ENCODE data around the gene KCNH4.

Gene KCNH4

GRCh38 chr17:42221886-42222745, 41.2 kb upstream of the KCNH4 start:
- Histone ChIP-seq H3K4me1 (ENCODE audit: control insufficient read depth, insufficient read depth, low read length) (no peaks in the 10 kb centered on the region; the same call in 1 of the 2 replicates), H3K27ac (ENCODE audit: extremely low read depth, low read depth, low read length) (no peak overlapping the region), H3K36me3 (ENCODE audit: control insufficient read depth in 2 of 2, insufficient read depth in 1 of 2, low read length in 2 of 2) (peaks cover 18 to 38% of the 10 kb centered on the region in 2 experiments), H3K9me3 (ENCODE audit: control insufficient read depth, insufficient read depth, low read depth, low read length) (no peaks in the 10 kb centered on the region), H3K4me3 (ENCODE audit: low read depth, low read length) (no peak overlapping the region)
- ChIA-PET POLR2A (interaction anchor here (0.6 to 1.4 kb wide), 5 partner anchors 9 to 55 kb away, joined by 3 to 8 read pairs (median 4); partner anchors contain the start of gene STAT5B), CTCF (interaction anchor here (0.6 to 3.6 kb wide), 65 partner anchors 9 to 1721 kb away, joined by 3 to 27 read pairs (median 5); partner anchors contain the start of genes CAVIN1, GHDC, HCRT and NKIRAS2)
- TF ChIP-seq ZNF624 (tag by site-specific recombination; IDR thresholded peaks at IDR 0.05) (no peak), ZSCAN4 (tag by site-specific recombination; IDR thresholded peaks at IDR 0.05) (peak; percentile 100), ZNF654 (tag by site-specific recombination; IDR thresholded peaks at IDR 0.05; ENCODE audit: low read depth) (peak; percentile 65), ZNF660 (tag by site-specific recombination; IDR thresholded peaks at IDR 0.05) (no peak), SALL2 (tag by site-specific recombination; IDR thresholded peaks at IDR 0.05; ENCODE audit: borderline replicate concordance) (peak; percentile 61; the same call in 1 of the 2 replicates), ZNF530 (tag by site-specific recombination; IDR thresholded peaks at IDR 0.05; ENCODE audit: low read depth) (no peak), CTCF (tag by site-specific recombination; IDR thresholded peaks at IDR 0.05) (peak; percentile 28; the same call in 1 of the 2 replicates), ZNF555 (tag by site-specific recombination; conservative IDR thresholded peaks at IDR 0.05) (no peak), ZNF169 (tag by site-specific recombination; IDR thresholded peaks at IDR 0.05) (0 out of 2 replicates have a peak, but pooled peaks have one; percentile 41), ZNF777 (tag by site-specific recombination; IDR thresholded peaks at IDR 0.05; ENCODE audit: borderline replicate concordance) (peak; percentile 36; the same call in 1 of the 2 replicates), ZSCAN16 (tag by site-specific recombination; IDR thresholded peaks at IDR 0.05) (no peak), GLI2 (tag by site-specific recombination; IDR thresholded peaks at IDR 0.05; ENCODE audit: borderline replicate concordance, low read depth) (no peak), ZNF311 (tag by site-specific recombination; IDR thresholded peaks at IDR 0.05; ENCODE audit: borderline replicate concordance) (0 out of 2 replicates have a peak, but pooled peaks have one; percentile 48), MYNN (tag by site-specific recombination; IDR thresholded peaks at IDR 0.05; ENCODE audit: borderline replicate concordance) (peak; percentile 43; the same call in 1 of the 2 replicates), ZNF175 (tag by site-specific recombination; IDR thresholded peaks at IDR 0.05) (peak; percentile 46; the same call in 1 of the 2 replicates), ZNF48 (tag by site-specific recombination; IDR thresholded peaks at IDR 0.05) (no peak), ZNF529 (tag by site-specific recombination; IDR thresholded peaks at IDR 0.05; ENCODE audit: insufficient replicate concordance) (no peak), ZNF266 (tag by site-specific recombination; IDR thresholded peaks at IDR 0.05; ENCODE audit: low read depth) (peak; percentile 56; the same call in 1 of the 2 replicates), ZNF157 (tag by site-specific recombination; IDR thresholded peaks at IDR 0.05) (peak; percentile 52), ZNF488 (tag by site-specific recombination; IDR thresholded peaks at IDR 0.05) (0 out of 2 replicates have a peak, but pooled peaks have one; percentile 75), ZNF239 (tag by site-specific recombination; IDR thresholded peaks at IDR 0.05) (peak; percentile 69; the same call in 1 of the 2 replicates), ZNF621 (tag by site-specific recombination; IDR thresholded peaks at IDR 0.05) (0 out of 2 replicates have a peak, but pooled peaks have one; percentile 69), ZNF155 (tag by site-specific recombination; IDR thresholded peaks at IDR 0.05) (0 out of 2 replicates have a peak, but pooled peaks have one; percentile 67)
- TF ChIP-seq, protein P1, sequence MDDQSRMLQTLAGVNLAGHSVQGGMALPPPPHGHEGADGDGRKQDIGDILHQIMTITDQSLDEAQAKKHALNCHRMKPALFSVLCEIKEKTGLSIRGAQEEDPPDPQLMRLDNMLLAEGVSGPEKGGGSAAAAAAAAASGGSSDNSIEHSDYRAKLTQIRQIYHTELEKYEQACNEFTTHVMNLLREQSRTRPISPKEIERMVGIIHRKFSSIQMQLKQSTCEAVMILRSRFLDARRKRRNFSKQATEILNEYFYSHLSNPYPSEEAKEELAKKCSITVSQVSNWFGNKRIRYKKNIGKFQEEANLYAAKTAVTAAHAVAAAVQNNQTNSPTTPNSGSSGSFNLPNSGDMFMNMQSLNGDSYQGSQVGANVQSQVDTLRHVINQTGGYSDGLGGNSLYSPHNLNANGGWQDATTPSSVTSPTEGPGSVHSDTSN (CRISPR knock-in tag; IDR thresholded peaks at IDR 0.05) = no peak
- TF ChIP-seq, protein P2, sequence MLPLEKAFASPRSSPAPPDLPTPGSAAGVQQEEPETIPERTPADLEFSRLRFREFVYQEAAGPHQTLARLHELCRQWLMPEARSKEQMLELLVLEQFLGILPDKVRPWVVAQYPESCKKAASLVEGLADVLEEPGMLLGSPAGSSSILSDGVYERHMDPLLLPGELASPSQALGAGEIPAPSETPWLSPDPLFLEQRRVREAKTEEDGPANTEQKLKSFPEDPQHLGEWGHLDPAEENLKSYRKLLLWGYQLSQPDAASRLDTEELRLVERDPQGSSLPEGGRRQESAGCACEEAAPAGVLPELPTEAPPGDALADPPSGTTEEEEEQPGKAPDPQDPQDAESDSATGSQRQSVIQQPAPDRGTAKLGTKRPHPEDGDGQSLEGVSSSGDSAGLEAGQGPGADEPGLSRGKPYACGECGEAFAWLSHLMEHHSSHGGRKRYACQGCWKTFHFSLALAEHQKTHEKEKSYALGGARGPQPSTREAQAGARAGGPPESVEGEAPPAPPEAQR (tag by site-specific recombination; IDR thresholded peaks at IDR 0.05) = no peak
- TF ChIP-seq, protein P3, sequence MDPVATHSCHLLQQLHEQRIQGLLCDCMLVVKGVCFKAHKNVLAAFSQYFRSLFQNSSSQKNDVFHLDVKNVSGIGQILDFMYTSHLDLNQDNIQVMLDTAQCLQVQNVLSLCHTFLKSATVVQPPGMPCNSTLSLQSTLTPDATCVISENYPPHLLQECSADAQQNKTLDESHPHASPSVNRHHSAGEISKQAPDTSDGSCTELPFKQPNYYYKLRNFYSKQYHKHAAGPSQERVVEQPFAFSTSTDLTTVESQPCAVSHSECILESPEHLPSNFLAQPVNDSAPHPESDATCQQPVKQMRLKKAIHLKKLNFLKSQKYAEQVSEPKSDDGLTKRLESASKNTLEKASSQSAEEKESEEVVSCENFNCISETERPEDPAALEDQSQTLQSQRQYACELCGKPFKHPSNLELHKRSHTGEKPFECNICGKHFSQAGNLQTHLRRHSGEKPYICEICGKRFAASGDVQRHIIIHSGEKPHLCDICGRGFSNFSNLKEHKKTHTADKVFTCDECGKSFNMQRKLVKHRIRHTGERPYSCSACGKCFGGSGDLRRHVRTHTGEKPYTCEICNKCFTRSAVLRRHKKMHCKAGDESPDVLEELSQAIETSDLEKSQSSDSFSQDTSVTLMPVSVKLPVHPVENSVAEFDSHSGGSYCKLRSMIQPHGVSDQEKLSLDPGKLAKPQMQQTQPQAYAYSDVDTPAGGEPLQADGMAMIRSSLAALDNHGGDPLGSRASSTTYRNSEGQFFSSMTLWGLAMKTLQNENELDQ (tag by site-specific recombination; IDR thresholded peaks at IDR 0.05; ENCODE audit: low read depth) = no peak
